GM21423 (cell line): Measurements from ENCODE around the gene NCMAP.
"Not testable (repeated sequence)": the region's sequence is repeated elsewhere in the genome, so short reads cannot be mapped to it uniquely, and the experiment has no call there.

Experiments
- ATAC-seq: cut with Tn5 transposase; IDR thresholded peaks from one replicate; pipeline ENCODE4 v1.9.1; 2021; ENCODE audit warnings: mild to moderate bottlenecking, moderate library complexity; ENCODE audit not compliant: unreplicated experiment

Gene NCMAP

GRCh38 chr1:24555591-24556413 lies at the start of gene NCMAP:
Gene NCMAP, plus strand, starts transcription at chr1:24556087. Its CDS starts 39,344 bp downstream, at chr1:24595431.
- no peak for ATAC-seq

GRCh38 chr1:24506691-24507381 lies 49.1 kb upstream of the NCMAP start:
- ATAC-seq, result no peak

- no peak for ATAC-seq
Observed at GRCh38 chr1:24507405-24507804, 48.5 kb upstream of the NCMAP start.

GRCh38 chr1:24508911-24509310 lies 47.0 kb upstream of the NCMAP start:
- no peak for ATAC-seq

- ATAC-seq, result no peak
Observed at GRCh38 chr1:24513706-24514105, 42.2 kb upstream of the NCMAP start.

- ATAC-seq, result no peak
Observed at GRCh38 chr1:24514946-24515345, 40.9 kb upstream of the NCMAP start.

GRCh38 chr1:24515671-24516209 lies 40.1 kb upstream of the NCMAP start:
- ATAC-seq, result not testable (repeated sequence)

GRCh38 chr1:24516506-24516905 lies 39.4 kb upstream of the NCMAP start:
- ATAC-seq, result no peak

- no peak for ATAC-seq
Observed at GRCh38 chr1:24517898-24518297, 38.0 kb upstream of the NCMAP start.

GRCh38 chr1:24520282-24520681 lies 35.6 kb upstream of the NCMAP start:
- ATAC-seq, result not testable (repeated sequence)

GRCh38 chr1:24525606-24526005 lies 30.3 kb upstream of the NCMAP start:
- no peak for ATAC-seq

- ATAC-seq, result no peak
Observed at GRCh38 chr1:24526045-24526444, 29.8 kb upstream of the NCMAP start.

GRCh38 chr1:24526940-24527542 lies 28.8 kb upstream of the NCMAP start:
- no peak for ATAC-seq

- no peak for ATAC-seq
Observed at GRCh38 chr1:24528744-24529143, 27.1 kb upstream of the NCMAP start.

- not testable (repeated sequence) for ATAC-seq
Observed at GRCh38 chr1:24529292-24529691, 26.6 kb upstream of the NCMAP start.

GRCh38 chr1:24535021-24535424 lies 20.9 kb upstream of the NCMAP start:
- ATAC-seq, result no peak

- ATAC-seq, result no peak
Observed at GRCh38 chr1:24535778-24536177, 20.1 kb upstream of the NCMAP start.

- peak; percentile 81 for ATAC-seq
Observed at GRCh38 chr1:24536391-24536840, 19.5 kb upstream of the NCMAP start.

GRCh38 chr1:24540051-24540905 lies 15.6 kb upstream of the NCMAP start:
- no peak for ATAC-seq

- ATAC-seq, result no peak
Observed at GRCh38 chr1:24540906-24541710, 14.8 kb upstream of the NCMAP start.
